Muscle layer of duodenum (tissue), 2 donors: ENCODE data around the gene DNAH10.

Source experiments
- H3K27ac ChIP-seq: one replicate; pipeline ENCODE4 v1.7.0; 2013; ENCODE audit warnings: mild to moderate bottlenecking, low read length
- H3K27me3 ChIP-seq: one replicate; pipeline ENCODE4 v1.7.0; 2013; ENCODE audit warnings: low read depth, mild to moderate bottlenecking, control low read depth, low read length
- H3K36me3 ChIP-seq, 2 donors: one replicate each; pipeline ENCODE4 v1.7.0; 2013; ENCODE audit warnings: low read length in 2 of 2, control low read depth in 1 of 2, mild to moderate bottlenecking in 1 of 2; ENCODE audit not compliant: insufficient read depth in 2 of 2, control insufficient read depth in 1 of 2
- H3K4me1 ChIP-seq, 2 donors: one replicate each; pipeline ENCODE4 v1.7.0; 2013; ENCODE audit warnings: low read length in 2 of 2, mild to moderate bottlenecking in 2 of 2, control low read depth in 1 of 2, moderate library complexity in 1 of 2; ENCODE audit not compliant: insufficient read depth in 2 of 2, control insufficient read depth in 1 of 2
- H3K4me3 ChIP-seq, 2 donors: one replicate each; pipeline ENCODE4 v1.7.0; 2013; ENCODE audit warnings: low read length in 2 of 2, low read depth in 1 of 2, mild to moderate bottlenecking in 1 of 2
- H3K9me3 ChIP-seq, 2 donors: one replicate each; pipeline ENCODE4 v1.7.0; 2013; ENCODE audit warnings: low read length in 2 of 2, control low read depth in 1 of 2, mild to moderate bottlenecking in 1 of 2; ENCODE audit not compliant: control insufficient read depth in 1 of 2
- donor health status: healthy.

DNAH10 gene

GRCh38 chr12:123761841-123762714, at the start of gene DNAH10:
Gene DNAH10 (plus strand): TSS chr12:123762301. CDS start chr12:123762337, 36 bp downstream.
- peaks cover 0 to 10% of the 10 kb centered on the region in 2 donors for H3K4me1 ChIP-seq
- no peak within 1 kb of the TSS for H3K27ac ChIP-seq
- no peaks in the 10 kb centered on the region for H3K9me3 ChIP-seq
- H3K4me3 ChIP-seq = peak within 1 kb of the TSS; percentile 19 to 57
- no peaks in the 10 kb centered on the region for H3K27me3 ChIP-seq
- H3K36me3 ChIP-seq = peaks cover 0 to 16% of the 10 kb centered on the region in 2 donors

GRCh38 chr12:123712780-123713319, 49.3 kb upstream of the DNAH10 start:
- no peaks in the 10 kb centered on the region for H3K9me3 ChIP-seq
- no peaks in the 10 kb centered on the region for H3K27me3 ChIP-seq
- H3K4me1 ChIP-seq = peaks cover 10 to 13% of the 10 kb centered on the region in 2 donors
- H3K27ac ChIP-seq = no peak overlapping the region
- peak overlapping the region; percentile 61 to 97 for H3K4me3 ChIP-seq
- no peaks in the 10 kb centered on the region for H3K36me3 ChIP-seq

GRCh38 chr12:123713398-123713797, 48.7 kb upstream of the DNAH10 start:
- Histone ChIP-seq H3K4me1 (peaks cover 10 to 13% of the 10 kb centered on the region in 2 donors), H3K36me3 (no peaks in the 10 kb centered on the region), H3K27ac (no peak overlapping the region), H3K9me3 (no peaks in the 10 kb centered on the region), H3K4me3 (peak overlapping the region; percentile 61 to 97), H3K27me3 (no peaks in the 10 kb centered on the region)

- peaks cover 0 to under 1% of the 10 kb centered on the region in 2 donors for H3K36me3 ChIP-seq
- H3K4me1 ChIP-seq = peaks cover 10 to 13% of the 10 kb centered on the region in 2 donors
- H3K27ac ChIP-seq = no peak overlapping the region
- peak overlapping the region in 1 of 2 donors; percentile 61 for H3K4me3 ChIP-seq
- no peaks in the 10 kb centered on the region for H3K27me3 ChIP-seq
- no peaks in the 10 kb centered on the region for H3K9me3 ChIP-seq
Measured at GRCh38 chr12:123713823-123714585, 48.1 kb upstream of the DNAH10 start.

- Histone ChIP-seq H3K4me1 (peaks cover 10 to 13% of the 10 kb centered on the region in 2 donors), H3K27ac (no peak overlapping the region)
Measured at GRCh38 chr12:123715195-123715594, 46.9 kb upstream of the DNAH10 start.

GRCh38 chr12:123717350-123717749, 44.8 kb upstream of the DNAH10 start:
- Histone ChIP-seq H3K4me1 (peaks cover 10 to 13% of the 10 kb centered on the region in 2 donors), H3K4me3 (no peak overlapping the region), H3K36me3 (peaks cover 0 to 16% of the 10 kb centered on the region in 2 donors), H3K27me3 (no peaks in the 10 kb centered on the region), H3K27ac (no peak overlapping the region), H3K9me3 (no peaks in the 10 kb centered on the region)

More at GRCh38 chr12:123715195-123715594, 46.9 kb upstream of the DNAH10 start:
- H3K4me3 ChIP-seq = no peak overlapping the region
- no peaks in the 10 kb centered on the region for H3K9me3 ChIP-seq
- H3K36me3 ChIP-seq = peaks cover 0 to 12% of the 10 kb centered on the region in 2 donors
- no peaks in the 10 kb centered on the region for H3K27me3 ChIP-seq

GRCh38 chr12:123720141-123720814, 41.8 kb upstream of the DNAH10 start:
- Histone ChIP-seq H3K9me3 (no peaks in the 10 kb centered on the region), H3K36me3 (peaks cover 8 to 35% of the 10 kb centered on the region in 2 donors), H3K27me3 (no peaks in the 10 kb centered on the region)

GRCh38 chr12:123721245-123721644, 40.9 kb upstream of the DNAH10 start:
- Histone ChIP-seq H3K4me3 (no peak overlapping the region), H3K36me3 (peaks cover 14 to 43% of the 10 kb centered on the region in 2 donors), H3K27ac (no peak overlapping the region), H3K27me3 (no peaks in the 10 kb centered on the region), H3K9me3 (no peaks in the 10 kb centered on the region), H3K4me1 (no peaks in the 10 kb centered on the region)

More at GRCh38 chr12:123720141-123720814, 41.8 kb upstream of the DNAH10 start:
- Histone ChIP-seq H3K4me1 (no peaks in the 10 kb centered on the region), H3K27ac (no peak overlapping the region), H3K4me3 (no peak overlapping the region)

- Histone ChIP-seq H3K4me1 (no peaks in the 10 kb centered on the region), H3K4me3 (no peak overlapping the region), H3K27ac (no peak overlapping the region), H3K36me3 (peaks cover 29 to 59% of the 10 kb centered on the region in 2 donors), H3K27me3 (no peaks in the 10 kb centered on the region), H3K9me3 (no peaks in the 10 kb centered on the region)
Measured at GRCh38 chr12:123723011-123723410, 39.1 kb upstream of the DNAH10 start.

GRCh38 chr12:123723765-123724164, 38.3 kb upstream of the DNAH10 start:
- Histone ChIP-seq H3K4me1 (no peaks in the 10 kb centered on the region), H3K9me3 (no peaks in the 10 kb centered on the region), H3K27me3 (no peaks in the 10 kb centered on the region), H3K27ac (no peak overlapping the region), H3K36me3 (peaks cover 34 to 65% of the 10 kb centered on the region in 2 donors), H3K4me3 (no peak overlapping the region)
